Measurements from ENCODE around the gene TP53RK.

The TP53RK gene

DNA sequence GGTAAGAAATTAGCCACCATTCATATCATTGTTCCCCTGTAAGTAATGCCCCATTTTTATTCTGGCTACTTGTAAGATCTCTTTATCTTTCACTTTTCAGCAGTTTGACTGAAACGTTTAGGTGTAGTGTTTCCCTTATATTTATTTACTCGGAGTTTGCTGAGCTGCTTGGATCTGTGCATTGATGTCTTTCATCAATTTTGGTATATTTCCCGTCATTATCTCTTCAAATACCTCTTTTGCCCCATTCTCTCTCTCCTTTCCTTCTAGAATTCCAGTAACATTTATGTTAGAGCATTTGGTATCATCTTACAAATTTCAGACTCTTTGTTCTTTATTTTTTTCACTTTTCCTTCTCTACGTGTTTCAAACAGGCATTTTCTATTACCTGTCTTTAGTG, 28.8 kb downstream of the TP53RK start:
- no peak for DNase-seq (ENCODE audit: low spot score)

- DNase-seq (ENCODE audit: low spot score), result no peak
Measured at GRCh38 chr20:46657618-46658017, 31.6 kb downstream of the TP53RK start.

DNA sequence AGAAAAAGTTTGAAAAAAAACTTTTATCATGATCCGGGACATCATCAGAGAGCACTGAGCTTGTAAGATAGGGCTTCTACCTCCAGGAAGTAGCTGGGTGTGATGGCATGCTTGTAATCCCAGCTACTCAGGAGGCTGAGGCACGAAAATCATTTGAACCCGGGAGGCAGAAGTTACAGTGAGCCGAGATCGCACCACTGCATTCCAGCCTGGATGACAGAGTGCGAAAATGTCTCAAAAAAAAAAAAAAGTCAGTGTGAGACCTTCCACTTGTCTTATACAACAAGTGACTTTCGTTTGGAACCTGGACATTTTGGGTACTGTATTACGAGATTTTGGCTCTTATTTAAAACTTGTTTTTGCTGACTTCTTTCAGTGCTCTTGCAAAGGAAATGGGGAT, 32.1 kb downstream of the TP53RK start:
- DNase-seq (ENCODE audit: low spot score), result no peak

DNA sequence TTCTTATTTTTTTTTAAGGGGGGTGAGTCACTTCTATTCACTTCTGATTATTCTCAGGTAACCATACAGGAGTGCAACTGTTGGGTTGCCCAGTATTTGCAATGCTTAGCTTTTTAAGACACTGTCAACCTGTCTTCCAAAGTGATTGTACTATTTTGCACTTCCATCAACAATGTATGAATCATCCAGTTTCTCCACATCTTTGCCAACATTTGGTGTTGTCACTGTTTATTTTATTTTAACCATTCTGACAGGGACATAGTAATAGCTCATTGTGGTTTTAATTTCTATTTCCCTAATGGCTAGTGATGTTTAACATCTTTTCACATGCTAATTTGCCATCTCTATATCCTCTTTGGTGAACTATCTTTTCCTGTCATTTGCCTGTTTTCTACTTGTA, 36.5 kb downstream of the TP53RK start:
- DNase-seq (ENCODE audit: low spot score), result no peak

DNA sequence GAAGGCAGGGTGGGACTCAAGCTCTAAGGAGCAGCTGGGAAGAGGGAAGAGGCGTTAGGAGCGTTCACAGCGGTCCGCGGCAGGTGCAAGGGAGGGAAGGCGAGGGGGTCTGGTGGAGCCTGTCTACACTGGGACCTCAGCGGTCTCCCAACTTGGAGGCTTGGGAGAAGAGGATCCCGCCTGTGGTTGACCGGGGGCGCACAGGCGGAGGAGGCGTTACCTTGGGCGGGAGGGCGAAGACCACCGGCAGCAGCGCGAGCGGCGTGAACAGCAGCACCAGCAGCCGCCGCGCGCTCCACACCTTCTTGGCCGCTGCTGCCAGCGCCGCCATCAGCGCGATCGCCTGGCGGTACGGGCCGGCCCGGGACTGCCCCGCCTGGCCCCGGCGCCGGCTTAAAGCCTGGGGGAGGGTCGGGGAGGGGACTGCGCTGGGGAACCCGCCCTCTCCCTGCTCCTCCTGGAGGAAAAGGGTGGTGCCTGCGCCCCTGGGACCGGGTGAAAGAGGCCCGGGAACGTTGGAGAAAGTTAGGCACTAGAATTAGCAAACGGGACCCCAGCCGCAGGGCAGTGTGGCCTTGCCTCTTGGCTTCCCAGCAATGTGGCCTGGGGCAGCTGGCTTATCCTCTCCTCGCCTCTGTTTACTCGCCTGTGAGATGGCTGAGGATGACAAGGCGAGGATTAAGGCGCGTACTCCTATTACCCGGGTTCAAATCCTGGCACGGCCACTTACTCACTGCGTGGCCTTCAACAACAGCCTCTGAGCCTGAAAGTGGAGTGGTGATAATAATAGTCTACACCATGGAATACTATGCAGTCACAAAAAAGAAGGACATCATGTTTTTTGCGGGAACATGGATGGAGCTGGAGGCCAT, 37.9 kb downstream of the TP53RK start, which contains the start of gene SLC13A3:
Gene SLC13A3, minus strand, starts transcription at position 369 of the 872 bp plus-strand sequence. Its CDS starts 38 bp downstream, at position 331.
- DNase-seq (ENCODE audit: low spot score), result no peak

- no peak for DNase-seq (ENCODE audit: low spot score)
Measured at GRCh38 chr20:46650575-46651090, 38.6 kb downstream of the TP53RK start.

DNA sequence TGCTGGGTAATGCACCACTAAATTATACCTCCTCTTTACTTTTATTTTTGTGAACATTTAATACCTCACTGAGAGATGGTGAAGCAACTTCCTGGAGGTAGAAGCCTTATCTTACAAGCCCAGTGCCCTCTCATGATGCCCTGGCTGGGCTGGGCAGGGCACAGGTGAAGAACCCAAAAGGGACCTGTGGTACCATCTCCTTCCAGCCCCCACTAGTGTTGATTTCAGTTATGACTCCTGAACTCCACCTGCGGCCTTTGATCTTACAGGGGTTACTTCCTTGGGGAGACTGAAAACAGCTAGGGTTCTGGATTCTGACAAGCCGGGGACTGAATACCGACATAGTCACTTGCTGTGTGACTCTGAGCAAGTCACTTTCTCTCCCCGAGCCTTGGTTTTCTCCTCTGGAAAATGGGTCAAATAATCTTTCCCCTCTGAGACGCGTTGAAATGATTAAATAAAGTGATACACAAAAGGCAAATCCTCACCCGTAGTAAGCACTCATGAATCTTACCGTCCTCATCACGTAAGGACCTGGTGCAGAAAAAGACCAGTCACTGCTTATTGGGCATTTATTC, 39.2 kb downstream of the TP53RK start:
- DNase-seq (ENCODE audit: low spot score), result no peak

- no peak for DNase-seq (ENCODE audit: low spot score)
Measured at GRCh38 chr20:46649650-46649949, 39.6 kb downstream of the TP53RK start.

DNA sequence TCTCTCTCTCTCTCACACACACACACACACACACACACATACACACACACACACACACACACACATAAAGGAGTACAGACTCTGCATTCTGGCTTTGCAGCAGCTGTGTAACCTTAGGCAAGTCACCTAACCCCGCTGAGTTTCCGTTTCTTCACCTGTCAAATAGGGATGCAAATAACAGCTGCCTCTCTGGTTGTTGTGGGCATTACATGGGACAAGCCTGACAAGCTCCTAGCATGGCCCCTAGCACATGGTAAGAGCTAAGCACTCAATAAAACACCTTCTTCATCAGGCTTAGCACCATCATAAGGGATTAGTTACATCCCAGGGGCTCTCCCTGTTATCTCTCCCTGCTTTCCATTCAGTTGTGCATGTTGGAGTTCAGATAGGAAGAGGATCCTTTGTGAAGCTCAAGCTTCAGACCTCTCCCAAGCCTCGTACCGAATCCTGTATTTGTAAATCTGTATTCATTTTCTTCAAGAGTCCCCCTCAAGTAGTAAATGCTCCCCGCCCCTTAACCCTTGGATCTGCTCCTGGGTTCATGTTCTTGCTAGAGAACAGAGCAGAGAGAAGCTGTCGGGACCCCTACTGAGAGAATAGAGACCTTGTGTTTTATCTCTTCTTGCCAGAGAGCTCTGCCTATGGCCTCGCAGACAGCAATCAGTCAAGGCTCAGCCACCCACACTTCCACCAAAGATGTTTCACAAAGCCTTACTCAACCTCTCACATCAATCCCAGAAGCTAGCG, 40.2 kb downstream of the TP53RK start:
- DNase-seq (ENCODE audit: low spot score), result no peak

GRCh38 chr20:46647469-46647868, 41.8 kb downstream of the TP53RK start:
- DNase-seq (ENCODE audit: low spot score), result no peak

- no peak for DNase-seq (ENCODE audit: low spot score)
Measured at GRCh38 chr20:46646659-46647380, 42.4 kb downstream of the TP53RK start.

DNA sequence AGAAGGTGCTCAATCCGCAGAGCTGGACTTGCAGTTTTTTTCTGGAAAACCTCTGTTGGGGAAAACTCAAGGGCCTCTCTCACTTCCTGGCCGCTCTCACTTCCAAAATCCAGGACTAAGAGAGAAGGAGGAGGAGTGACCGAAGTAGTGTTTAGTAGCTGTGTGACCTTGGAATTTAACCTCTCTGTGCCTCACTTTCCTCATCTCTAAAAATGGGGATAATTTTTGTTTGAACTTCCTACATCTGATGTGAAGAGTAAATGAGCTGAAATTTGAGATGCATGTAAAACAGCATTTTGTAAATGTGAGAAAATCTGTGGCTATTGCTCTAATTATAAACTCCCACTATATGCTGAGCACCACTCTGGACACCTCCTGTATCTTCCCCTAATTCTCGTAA, 43.1 kb downstream of the TP53RK start:
- DNase-seq (ENCODE audit: low spot score), result no peak

- no peak for DNase-seq (ENCODE audit: low spot score)
Measured at GRCh38 chr20:46644733-46645132, 44.5 kb downstream of the TP53RK start.

DNA sequence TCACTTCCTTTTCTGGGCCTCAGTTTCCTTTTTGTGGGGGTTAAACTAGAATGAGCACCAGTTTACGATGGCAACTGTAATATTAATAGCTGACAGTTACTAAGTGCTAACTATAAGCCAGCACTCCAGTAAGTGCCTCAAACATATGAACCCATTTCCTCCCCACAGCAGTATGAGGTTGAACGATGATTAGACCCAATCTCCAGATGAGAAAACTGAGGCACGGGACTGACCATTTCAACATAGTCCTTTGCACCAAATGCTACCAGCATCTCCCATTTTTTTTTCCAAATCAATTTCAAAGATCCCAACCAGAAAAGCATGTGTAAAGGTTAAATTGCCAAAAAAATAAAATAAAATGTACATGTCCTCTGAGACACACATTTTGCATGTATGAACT, 45.1 kb downstream of the TP53RK start:
- no peak for DNase-seq (ENCODE audit: low spot score)

DNA sequence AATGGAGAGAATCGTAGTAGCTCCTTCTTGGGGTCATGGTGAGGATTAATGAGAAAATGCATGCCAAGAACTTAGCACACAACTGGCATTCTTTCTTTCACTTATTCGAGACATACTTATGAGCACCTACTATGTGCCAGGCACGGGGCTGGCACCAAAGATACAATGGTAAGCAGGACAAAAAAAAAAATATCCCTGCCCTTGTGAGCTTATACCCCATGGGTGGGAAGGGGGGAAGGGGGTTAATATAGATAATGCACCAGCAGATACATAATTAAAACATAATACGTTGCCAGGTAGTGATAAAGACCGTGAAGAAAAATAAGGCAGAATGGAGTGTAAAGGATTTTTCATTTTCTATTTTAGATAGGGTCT, 46.3 kb downstream of the TP53RK start:
- no peak for DNase-seq (ENCODE audit: low spot score)

- no peak for DNase-seq (ENCODE audit: low spot score)
Measured at GRCh38 chr20:46642265-46642968, 46.8 kb downstream of the TP53RK start.

GRCh38 chr20:46641424-46641823, 47.8 kb downstream of the TP53RK start:
- DNase-seq (ENCODE audit: low spot score), result no peak

DNA sequence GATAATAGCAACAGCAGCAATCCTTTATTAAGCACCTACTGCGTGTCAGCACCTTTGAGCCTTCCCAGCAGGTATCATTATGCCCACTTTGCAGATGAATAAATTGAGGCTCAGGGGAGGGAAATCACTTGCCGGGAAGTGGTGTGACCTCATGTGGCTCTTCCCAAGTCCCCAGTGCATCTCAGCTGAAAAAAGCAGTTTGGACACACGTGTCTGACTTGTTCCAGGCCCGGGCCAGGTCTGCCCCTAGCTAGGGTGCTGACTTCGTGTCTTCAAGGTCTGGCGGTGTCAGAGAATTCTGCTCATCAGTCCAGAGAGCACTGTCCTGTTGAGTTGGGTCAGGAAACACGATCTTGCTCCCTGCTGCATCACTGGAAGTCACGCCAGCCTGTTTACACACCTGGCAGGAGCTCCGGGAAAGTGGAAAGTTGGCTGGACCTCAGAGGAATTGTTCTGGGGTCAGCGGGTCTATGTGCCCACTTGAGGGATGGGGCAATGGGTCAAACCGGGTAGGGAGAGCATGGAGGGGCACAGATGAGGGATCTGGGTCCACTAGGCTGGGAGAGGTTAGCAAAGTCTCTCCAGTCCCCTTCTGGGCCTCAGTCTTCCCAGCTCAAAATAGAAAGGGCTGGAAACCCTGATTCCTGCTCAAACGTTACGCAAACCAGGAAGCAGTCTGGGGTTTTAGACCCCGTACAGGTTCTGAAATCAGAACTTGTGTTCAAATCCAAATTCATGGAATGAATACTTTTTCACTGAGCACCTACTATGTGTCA, 48.5 kb downstream of the TP53RK start:
- no peak for DNase-seq (ENCODE audit: low spot score)

DNA sequence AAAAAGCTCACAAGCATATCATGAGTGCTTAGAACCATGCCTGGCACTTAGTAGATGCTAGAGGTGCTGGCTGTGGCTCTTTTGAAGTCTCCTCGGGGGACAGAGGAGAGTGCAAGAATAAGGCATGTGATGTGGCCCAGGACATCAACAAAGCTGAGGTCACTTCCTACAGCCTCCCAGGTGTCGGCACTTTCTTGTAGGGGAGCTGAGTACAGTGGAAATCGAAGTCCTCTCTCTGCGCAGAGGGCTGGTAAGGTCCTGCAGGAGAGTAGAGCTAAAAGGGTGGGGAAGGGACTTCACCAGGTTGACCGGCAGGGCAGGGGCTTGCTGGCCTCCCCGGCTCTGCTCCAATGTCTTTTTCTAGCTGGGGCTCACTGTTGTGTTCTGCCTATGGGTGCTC, 49.2 kb downstream of the TP53RK start:
- DNase-seq (ENCODE audit: low spot score), result no peak

GRCh38 chr20:46639587-46639986, 49.7 kb downstream of the TP53RK start:
- no peak for DNase-seq (ENCODE audit: low spot score)

DNA sequence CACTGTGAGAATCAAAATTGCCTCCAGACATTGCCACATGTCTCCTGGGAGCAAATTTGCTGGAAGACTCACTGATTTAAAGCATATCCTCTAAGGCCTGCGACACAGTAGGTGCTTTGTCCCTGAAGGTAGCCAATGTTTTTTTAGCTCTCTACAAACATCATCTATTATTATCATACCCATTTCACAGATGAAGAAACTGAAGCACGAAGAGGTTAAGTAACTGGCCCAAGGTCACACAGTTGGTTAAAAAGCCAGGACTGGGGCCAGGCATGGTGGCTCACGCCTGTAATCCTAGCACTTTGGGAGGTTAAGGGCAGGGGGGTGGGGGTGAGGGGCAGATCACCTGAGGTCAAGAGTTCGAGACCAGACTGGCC, 50.4 kb downstream of the TP53RK start:
- no peak for DNase-seq (ENCODE audit: low spot score)

All from germinal center (tissue), 1 donor.